Midbrain (tissue), 1 donor: ENCODE data around the gene JADE2.
"Not testable (repeated sequence)": the region's sequence is repeated elsewhere in the genome, so short reads cannot be mapped to it uniquely, and the experiment has no call there.

Experiments
- DNase-seq: peaks from one replicate; lab custom pipeline; 2025; lab: John Stamatoyannopoulos, UW

The JADE2 gene

GRCh38 chr5:134552301-134552700, 26.8 kb downstream of the JADE2 start:
- no peak for DNase-seq

GRCh38 chr5:134552716-134553115, 27.2 kb downstream of the JADE2 start:
- DNase-seq = not testable (repeated sequence)

DNA sequence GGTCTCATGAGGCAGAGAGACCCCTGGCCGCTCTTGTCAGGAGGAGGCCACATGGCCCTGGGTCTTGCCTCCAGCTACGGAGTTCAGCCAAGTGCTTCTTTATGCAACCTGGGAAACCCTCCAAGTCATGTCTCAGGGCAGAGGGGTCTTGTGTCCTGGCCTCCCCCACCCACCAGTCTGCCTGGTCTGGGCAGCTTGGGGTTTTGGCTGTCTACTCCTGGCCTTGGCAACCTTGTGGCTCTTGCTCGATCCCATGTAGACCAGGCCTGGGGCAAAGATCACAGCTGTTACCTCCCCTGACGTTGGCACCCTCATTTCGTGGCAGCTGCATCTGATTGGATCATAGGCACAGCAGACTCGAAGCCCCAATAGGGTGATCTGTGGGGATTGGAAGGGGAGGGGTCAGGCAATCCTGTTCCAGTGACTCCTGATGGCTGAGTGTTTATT, 28.4 kb downstream of the JADE2 start:
- DNase-seq = no peak

DNA sequence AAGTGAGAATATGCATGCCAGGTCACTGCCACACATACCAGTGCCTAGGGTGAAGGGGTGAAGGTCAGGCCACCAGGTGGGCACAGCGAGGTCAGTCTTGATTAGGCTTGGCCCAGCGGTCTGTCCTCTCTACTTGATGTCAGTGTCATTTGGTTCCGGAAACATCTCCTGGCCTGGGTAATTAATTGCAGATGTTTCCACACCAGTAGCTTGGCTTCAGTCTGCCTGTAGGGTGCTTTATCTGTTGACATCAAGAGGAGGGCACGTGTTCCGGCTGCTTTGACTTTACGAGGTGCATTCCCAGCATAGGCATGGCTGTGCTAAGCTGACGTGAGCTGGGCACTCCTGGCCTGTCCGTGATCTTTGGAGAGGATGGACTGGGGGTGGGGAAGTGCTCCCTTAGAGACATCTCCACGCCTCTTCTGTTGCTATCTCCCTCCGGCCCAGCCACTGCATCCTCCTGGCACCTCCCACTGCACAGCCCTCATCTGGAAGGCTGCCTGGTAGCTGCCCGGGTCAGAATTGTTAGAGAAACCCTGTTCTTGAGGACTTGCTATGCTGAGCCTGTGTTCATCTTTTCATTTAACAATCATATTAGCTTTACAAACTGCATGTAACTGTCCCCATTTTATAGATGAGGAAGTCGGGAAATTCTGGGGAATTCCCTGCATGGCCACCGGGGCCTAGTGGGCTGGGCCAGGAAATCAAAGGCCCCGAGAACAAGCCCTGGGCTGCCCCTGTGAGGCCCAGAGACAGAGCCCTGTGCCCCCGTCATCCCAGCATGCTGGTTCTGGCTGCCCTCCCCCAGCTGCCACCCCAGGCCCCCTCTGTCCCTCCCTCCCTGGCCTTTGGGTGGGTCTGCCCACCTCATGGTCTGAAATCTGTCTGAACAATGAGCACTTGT, 29.1 kb downstream of the JADE2 start:
- DNase-seq = peak; percentile 27

DNA sequence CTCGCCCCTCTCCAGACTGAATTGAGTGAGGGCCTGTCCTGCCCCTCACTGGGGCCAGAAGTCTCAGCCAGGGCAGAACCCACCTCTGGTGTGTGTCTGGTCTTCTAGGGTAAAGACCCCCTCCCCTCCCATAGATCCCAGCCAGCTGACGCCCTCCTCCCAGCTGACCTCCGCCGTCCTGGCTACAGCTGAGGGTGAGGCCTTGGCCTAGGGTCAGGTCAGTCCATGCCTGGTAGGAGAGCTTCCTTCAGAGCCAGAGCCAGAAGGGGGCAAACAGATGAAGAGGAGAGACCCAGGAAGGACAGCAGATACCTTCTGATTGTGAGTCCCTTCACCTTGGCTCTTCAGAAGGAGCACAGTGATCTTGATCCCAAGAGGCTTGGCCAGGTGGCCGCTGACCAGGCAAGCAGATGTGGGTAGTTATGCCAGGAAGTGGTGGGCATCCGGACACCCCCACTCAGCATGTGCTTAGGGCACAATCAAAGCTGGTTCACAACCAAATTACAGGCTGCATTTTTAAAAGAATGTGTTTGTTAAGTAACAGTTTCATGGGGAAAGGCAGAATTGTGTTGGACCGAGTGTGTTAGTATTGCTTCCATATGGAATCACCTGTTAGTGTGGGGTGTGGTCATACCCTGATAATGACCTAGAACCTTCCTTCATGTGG, 29.9 kb downstream of the JADE2 start:
- no peak for DNase-seq

- DNase-seq = peak; percentile 11
These were observed 30.4 kb downstream of the JADE2 start for GRCh38 chr5:134555890-134556311.

DNA sequence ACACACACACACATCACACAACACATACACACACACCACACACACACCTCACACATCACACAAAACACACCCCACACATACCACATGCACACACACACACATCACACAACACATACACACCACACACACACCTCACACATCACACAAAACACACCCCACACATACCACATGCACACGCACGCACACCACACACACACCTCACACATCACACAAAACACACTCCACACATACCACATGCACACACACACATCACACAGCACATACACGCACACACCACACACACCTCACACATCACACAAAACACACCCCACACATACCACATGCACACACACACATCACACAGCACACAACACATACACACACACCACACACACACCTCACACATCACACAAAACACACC, 31.1 kb downstream of the JADE2 start:
- DNase-seq = not testable (repeated sequence)

DNA sequence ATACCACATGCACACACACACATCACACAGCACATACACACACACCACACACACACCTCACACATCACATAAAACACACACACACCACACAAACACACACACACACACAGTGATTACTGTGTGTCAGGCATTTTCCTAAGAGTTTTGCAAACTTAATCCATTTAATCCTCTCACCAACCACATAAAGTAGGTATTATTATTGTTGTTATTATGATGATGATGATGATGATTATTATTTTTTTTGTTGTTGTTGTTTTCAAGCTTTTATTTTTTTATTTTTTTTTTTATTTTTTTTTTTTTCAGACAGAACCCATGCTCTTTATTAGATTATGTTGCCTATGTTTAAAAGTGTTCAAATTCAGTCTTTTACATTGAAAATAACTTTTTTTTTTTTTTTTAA, 31.5 kb downstream of the JADE2 start:
- no peak for DNase-seq

DNA sequence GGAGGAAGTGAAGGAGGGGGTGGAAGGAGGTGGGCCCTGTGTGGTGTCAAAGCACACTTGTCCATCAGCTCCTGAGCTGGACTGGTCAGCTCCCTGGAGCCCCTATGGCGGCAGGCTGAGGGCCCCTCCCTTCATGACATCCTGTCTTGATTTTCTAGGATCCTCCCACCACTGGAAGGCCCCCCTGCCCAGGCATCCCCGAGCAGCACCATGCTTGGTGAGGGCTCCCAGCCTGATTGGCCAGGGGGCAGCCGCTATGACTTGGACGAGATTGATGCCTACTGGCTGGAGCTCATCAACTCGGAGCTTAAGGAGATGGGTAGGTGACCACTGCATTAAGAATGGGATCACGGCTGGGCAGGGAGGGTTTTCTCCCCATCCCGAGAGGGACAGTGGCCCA, 34.2 kb downstream of the JADE2 start:
- DNase-seq = no peak

- DNase-seq = no peak
These were observed 35.2 kb downstream of the JADE2 start for GRCh38 chr5:134560698-134561097.

DNA sequence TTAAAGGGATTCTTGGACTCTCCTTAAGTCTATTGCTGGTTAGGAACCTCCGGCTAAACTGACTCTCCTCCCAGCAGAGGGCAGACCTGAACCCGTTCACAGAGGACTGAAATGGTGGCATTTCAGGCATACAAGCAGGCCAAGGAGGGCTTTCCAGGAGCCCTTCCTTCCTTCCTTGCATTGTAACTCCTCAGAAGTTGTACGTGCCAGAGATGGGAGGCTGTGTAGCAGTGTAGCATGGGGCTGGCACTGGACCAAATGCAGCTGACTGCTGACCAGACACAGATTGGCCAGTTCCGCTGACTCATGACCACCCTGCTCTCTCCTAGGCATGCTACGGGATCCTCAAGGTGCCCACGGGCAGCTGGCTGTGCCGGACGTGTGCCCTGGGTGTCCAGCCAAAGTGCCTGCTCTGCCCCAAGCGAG, 36.4 kb downstream of the JADE2 start:
- no peak for DNase-seq

DNA sequence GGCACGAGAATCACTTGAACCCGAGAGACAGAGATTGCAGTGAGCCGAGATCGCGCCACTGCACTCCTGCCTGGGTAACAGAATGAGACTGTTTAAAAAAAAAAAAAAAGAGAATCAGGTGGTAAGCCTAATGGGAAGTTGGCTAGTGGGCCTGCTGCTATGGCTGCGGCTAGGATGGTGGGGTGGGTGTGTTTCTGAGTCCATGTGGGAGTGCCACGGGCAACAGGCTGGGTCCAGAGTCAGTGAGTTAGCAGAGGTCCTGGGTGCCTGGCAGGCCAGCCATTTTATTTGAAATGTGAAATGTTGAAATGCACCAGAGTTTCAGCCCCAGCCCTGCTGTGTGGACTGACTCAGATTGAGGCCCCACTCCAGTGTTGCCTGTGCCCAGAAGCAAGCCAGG, 37.8 kb downstream of the JADE2 start:
- no peak for DNase-seq

GRCh38 chr5:134563962-134564361, 38.5 kb downstream of the JADE2 start:
- DNase-seq = no peak

DNA sequence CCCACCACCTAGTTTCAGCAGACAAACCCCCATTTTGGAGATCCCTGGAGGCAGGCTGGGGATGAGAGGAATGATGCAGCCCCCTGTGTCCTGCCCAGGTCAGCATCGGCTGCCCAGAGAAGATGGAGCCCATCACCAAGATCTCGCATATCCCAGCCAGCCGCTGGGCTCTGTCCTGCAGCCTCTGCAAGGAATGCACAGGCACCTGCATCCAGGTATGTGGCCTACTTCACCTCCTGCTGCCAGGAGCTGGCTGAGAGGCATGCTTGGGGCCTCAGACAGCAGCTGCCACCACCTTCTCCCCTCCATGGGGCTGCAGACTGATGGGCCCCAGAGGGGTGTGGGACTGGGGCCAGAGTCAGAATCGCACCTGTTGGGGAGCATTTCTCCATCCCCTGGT, 38.9 kb downstream of the JADE2 start:
- DNase-seq = no peak

DNA sequence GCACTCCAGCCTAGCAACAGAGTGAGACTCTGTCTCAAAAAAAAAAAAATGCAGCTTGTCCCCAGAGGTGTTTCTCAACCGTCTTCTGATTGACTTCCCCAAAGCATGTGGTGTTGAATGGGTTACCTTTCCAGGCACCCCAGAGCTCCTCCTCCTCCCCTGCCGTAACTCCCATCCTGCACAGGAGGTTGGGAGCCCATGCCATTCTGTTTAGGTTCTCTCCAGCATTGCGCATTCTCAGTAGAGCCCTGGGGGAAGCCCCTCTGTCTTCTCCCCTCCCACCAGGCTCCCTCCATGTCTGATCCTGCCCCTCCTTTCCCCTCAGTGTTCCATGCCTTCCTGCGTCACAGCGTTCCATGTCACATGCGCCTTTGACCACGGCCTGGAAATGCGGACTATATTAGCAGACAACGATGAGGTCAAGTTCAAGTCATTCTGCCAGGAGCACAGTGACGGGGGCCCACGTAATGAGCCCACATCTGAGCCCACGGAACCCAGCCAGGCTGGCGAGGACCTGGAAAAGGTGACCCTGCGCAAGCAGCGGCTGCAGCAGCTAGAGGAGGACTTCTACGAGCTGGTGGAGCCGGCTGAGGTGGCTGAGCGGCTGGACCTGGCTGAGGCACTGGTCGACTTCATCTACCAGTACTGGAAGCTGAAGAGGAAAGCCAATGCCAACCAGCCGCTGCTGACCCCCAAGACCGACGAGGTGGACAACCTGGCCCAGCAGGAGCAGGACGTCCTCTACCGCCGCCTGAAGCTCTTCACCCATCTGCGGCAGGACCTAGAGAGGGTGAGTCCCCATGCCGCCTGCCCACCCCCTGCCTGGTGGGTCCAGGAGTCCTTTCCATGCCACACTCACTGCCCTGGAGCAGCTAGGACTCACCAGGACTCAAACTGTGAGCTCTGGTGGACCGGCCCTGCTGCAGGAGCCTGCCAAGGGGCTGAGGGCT, 40.6 kb downstream of the JADE2 start:
- no peak for DNase-seq

GRCh38 chr5:134566741-134567221, 41.3 kb downstream of the JADE2 start:
- DNase-seq = no peak

- no peak for DNase-seq
These were observed 42.3 kb downstream of the JADE2 start for GRCh38 chr5:134567641-134568336.

DNA sequence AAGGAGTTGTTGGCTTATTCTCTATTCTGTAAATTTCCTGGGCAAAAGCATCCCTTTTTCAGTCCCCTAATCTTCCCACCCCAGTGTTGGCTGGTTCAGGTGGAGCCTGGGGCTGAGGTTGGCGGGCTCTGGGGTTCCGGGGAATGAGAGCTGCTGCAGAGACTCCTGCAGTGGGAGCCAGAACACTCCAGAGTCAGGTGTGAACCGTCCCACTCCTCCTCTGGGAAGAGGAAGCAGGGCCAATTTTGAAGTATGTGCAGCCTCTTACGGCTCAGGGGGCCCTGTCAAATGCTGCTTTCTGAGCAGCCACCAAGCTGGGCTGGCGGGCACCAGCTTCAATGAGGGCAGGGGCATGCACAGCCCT, 42.8 kb downstream of the JADE2 start:
- no peak for DNase-seq

GRCh38 chr5:134568761-134569695, 43.6 kb downstream of the JADE2 start:
- DNase-seq = peak; percentile 61

DNA sequence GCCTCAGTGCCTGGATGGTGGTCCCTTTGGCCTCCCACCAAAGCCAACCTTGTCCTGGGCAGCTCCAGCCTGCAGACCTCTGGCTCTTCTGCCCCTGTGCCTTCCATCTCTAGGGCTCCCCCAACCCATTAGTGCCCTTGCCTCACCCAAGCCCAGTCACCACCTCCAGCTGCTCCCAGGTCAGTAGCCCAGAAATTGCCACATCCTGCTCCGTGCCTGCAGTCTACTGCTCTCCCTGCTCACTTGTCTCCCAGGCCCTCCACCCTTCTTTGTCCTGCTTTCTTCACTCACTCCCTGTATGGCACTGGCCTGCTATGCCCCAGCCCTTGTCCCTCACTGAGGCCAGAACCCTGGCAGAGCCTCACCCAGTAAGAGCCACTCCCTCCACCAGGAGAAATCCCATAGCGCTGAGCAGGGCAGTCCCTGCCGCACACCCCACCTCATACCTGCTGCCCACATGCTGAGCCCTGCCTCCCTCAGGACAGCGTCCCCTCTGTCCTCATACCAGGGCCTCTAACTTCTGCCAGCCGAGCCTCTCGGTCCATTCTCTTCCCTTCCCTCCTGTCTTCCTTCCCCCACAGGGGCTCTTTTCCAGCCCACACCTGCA, 44.4 kb downstream of the JADE2 start:
- no peak for DNase-seq
